C4-2B (cell line): Measurements from ENCODE around the gene CEP70.
"Not testable (repeated sequence)": the region's sequence is repeated elsewhere in the genome, so short reads cannot be mapped to it uniquely, and the experiment has no call there.

Source experiments
- CTCF ChIP-seq: fragments of 450-650 bp; conservative IDR thresholded peaks from 2 replicates; pipeline ENCODE4 v1.5.1; 2017; ENCODE audit warnings: mild to moderate bottlenecking
- ZFX ChIP-seq: fragments of 450-650 bp; IDR thresholded peaks from 2 replicates; pipeline ENCODE4 v1.6.1; 2017

DNA sequence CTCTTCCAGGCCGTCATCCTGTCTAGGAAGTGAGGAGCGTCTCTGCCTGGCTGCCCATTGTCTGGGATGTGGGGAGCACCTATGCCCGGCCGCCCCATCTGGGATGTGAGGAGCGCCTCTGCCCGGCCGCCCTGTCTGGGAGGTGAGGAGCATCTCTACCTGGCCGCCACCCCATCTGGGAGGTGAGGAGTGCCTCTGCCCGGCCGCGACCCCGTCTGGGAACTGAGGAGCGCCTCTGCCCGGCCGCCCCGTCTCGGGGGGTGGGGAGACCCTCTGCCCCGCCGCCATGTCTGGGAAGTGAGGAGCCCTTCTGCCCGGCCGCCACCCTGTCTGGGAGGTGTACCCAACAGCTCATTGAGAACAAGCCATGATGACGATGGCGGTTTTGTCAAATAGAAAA lies 72.6 kb downstream of the CEP70 start:
- TF ChIP-seq CTCF, ZFX: not testable (repeated sequence)
